K562 (cell line): ENCODE data around the gene GGTLC2. TPM values are rescaled to one million over a fixed set of nuclear protein-coding genes. Genes with fewer than 3 reads are reported as not detected.

Experiments used
- ATAC-seq: fragments of 200-7000 bp; cut with Tn5 transposase; 3 replicates; pipeline ENCODE4 v1.9.1; 2020; ENCODE audit warnings: moderate library complexity
- BruUV-seq: library from RNA; stranded (reverse); fragments of 400-500 nt; replicated peaks from 2 replicates; lab custom pipeline; 2021; lab: Mats Ljungman, UMichigan
- CTCF ChIA-PET: fragments of 300-600 bp; formaldehyde crosslinking; extraction: SDS; loops from one replicate; lab custom pipeline; 2021; ENCODE audit warnings: low intra/inter-chr PET ratio; lab: Yijun Ruan, JAX
- POLR2A ChIA-PET: fragments of 300-600, 350-650 bp; sonication (Branson Sonifier 250); formaldehyde crosslinking; extraction: SDS; loops from one replicate; lab custom pipeline; 2021; ENCODE audit warnings: antibody characterized with exemption, inconsistent platforms; lab: Yijun Ruan, JAX
- DNase-seq, 4 experiments: peaks; one replicate each; pipeline versions ENCODE4 v3.0.0 to v3.0.0-alpha.2; 2011 to 2018; ENCODE audit warnings: low spot score in 3 of 4, mixed read lengths in 3 of 4; ENCODE audit errors: extremely low read depth in 1 of 4
- FAIRE-seq: peaks from 2 replicates; lab custom pipeline; 2011; peaks lifted over from hg19 to GRCh38; lab: Jason Lieb, UNC
- H2AFZ ChIP-seq: 2 replicates; pipeline ENCODE4 v1.6.0; 2011; ENCODE audit warnings: low read depth, low read length, control low read depth, inconsistent platforms
- H3K27ac ChIP-seq: fragments of 200-600 bp; 3 replicates; pipeline ENCODE4 v1.8.0; 2011; ENCODE audit warnings: low read depth, mild to moderate bottlenecking, control low read depth, inconsistent platforms, low read length, moderate library complexity, mixed read lengths; ENCODE audit errors: extremely low read depth
- H3K27me3 ChIP-seq, 2 experiments: fragments of 300-600 bp in 1 of 2; 2 replicates in 1 of 2; 3 replicates in 1 of 2; pipeline versions ENCODE4 v1.6.0 to v1.8.0; 2011; ENCODE audit warnings: inconsistent platforms in 2 of 2, low read length in 2 of 2, mild to moderate bottlenecking in 1 of 2, mixed read lengths in 1 of 2, moderate library complexity in 1 of 2; ENCODE audit not compliant: control insufficient read depth in 2 of 2, insufficient read depth in 2 of 2
- H3K36me3 ChIP-seq: fragments of 300-600 bp; 3 replicates; pipeline ENCODE4 v1.8.0; 2011; ENCODE audit warnings: mild to moderate bottlenecking, low read length, inconsistent platforms; ENCODE audit not compliant: control insufficient read depth, insufficient read depth
- H3K4me1 ChIP-seq, 2 experiments: fragments of 200-600 bp in 1 of 2; replicated peaks in 1 of 2; 2 replicates in 1 of 2; 3 replicates in 1 of 2; pipeline versions ENCODE4 v1.5.1 to v1.8.0; 2011; ENCODE audit warnings: inconsistent platforms in 2 of 2, low read length in 2 of 2, mild to moderate bottlenecking in 1 of 2, mixed read lengths in 1 of 2, moderate library complexity in 1 of 2; ENCODE audit not compliant: control insufficient read depth in 2 of 2, insufficient read depth in 2 of 2
- H3K4me2 ChIP-seq: 2 replicates; pipeline ENCODE4 v1.6.1; 2011; ENCODE audit warnings: low read length, control low read depth, inconsistent platforms, mixed read lengths; ENCODE audit not compliant: insufficient read depth
- H3K4me3 ChIP-seq: fragments of 200-600 bp; sonication (generic), shearing (Covaris generic); 2 replicates; pipeline ENCODE4 v1.5.1; 2016; ENCODE audit warnings: control low read depth, inconsistent platforms
- H3K79me2 ChIP-seq: fragments of 200-600 bp; 3 replicates; pipeline ENCODE4 v1.8.0; 2011; ENCODE audit warnings: low read length, inconsistent platforms; ENCODE audit not compliant: control insufficient read depth, insufficient read depth
- H3K9ac ChIP-seq, 2 experiments: 2 replicates each; pipeline versions ENCODE4 v1.6.0 to v1.6.1; 2011; ENCODE audit warnings: low read depth in 2 of 2, low read length in 2 of 2, control low read depth in 1 of 2, inconsistent platforms in 1 of 2, mild to moderate bottlenecking in 1 of 2, mixed read lengths in 1 of 2; ENCODE audit not compliant: insufficient read depth in 1 of 2
- H3K9me1 ChIP-seq: one replicate; pipeline ENCODE4 v1.6.0; 2011; ENCODE audit warnings: inconsistent platforms, mild to moderate bottlenecking, low read length, moderate library complexity; ENCODE audit not compliant: control insufficient read depth, insufficient read depth
- H3K9me3 ChIP-seq: replicated peaks from 2 replicates; pipeline ENCODE4 v1.5.1; 2011; ENCODE audit warnings: low read depth, low read length, inconsistent platforms; ENCODE audit not compliant: control insufficient read depth, insufficient read depth
- H4K20me1 ChIP-seq: replicated peaks from 2 replicates; pipeline ENCODE4 v1.6.1; 2011; ENCODE audit warnings: low read length, inconsistent platforms, mixed read lengths; ENCODE audit not compliant: control insufficient read depth, insufficient read depth
- ATF3 ChIP-seq, 2 experiments: fragments of 450-650 bp in 1 of 2; sonication (generic) in 1 of 2; formaldehyde crosslinking in 1 of 2; IDR thresholded peaks in 1 of 2; conservative IDR thresholded peaks in 1 of 2; 2 replicates each; pipeline versions ENCODE4 v1.6.1 to v1.8.1; 2016 to 2023; ENCODE audit warnings: mild to moderate bottlenecking in 2 of 2, moderate library complexity in 2 of 2, inconsistent platforms in 1 of 2, missing genetic modification reagents in 1 of 2
- CBX3 ChIP-seq, 2 experiments: IDR thresholded peaks; 1 replicate in 1 of 2; 2 replicates in 1 of 2; pipeline ENCODE4 v1.6.1; 2012; ENCODE audit warnings: inconsistent platforms in 2 of 2, low read length in 2 of 2, borderline replicate concordance in 1 of 2, control low read depth in 1 of 2
- CXXC5 ChIP-seq: fragments of 250-450 bp; sonication (Bioruptor Pico); IDR thresholded peaks from 2 replicates; pipeline ENCODE4 v1.8.0; 2022; ENCODE audit warnings: inconsistent platforms, mild to moderate bottlenecking, moderate library complexity
- FOS ChIP-seq: IDR thresholded peaks from 3 replicates; pipeline ENCODE4 v1.6.1; 2011; ENCODE audit not compliant: insufficient read length; ENCODE audit errors: extremely low read depth
- HNRNPUL1 ChIP-seq: fragments of 200-400 bp; formaldehyde crosslinking; IDR thresholded peaks from 2 replicates; pipeline ENCODE4 v1.6.1; 2017; ENCODE audit warnings: low read length
- HSF4 ChIP-seq: fragments of 250-450 bp; sonication (Bioruptor Pico); IDR thresholded peaks from 2 replicates; pipeline ENCODE4 v2.1.2; 2022; ENCODE audit warnings: mild to moderate bottlenecking, moderate library complexity, borderline replicate concordance
- RB1 ChIP-seq: fragments of 450-650 bp; IDR thresholded peaks from 2 replicates; pipeline ENCODE4 v1.6.1; 2017; ENCODE audit warnings: low read depth, mild to moderate bottlenecking
- RBM39 ChIP-seq: fragments of 200-400 bp; formaldehyde crosslinking; optimal IDR thresholded peaks from 2 replicates; pipeline ENCODE3; 2018; ENCODE audit warnings: low read depth, low read length
- STAT6 ChIP-seq: sonication (generic); formaldehyde crosslinking; IDR thresholded peaks from 2 replicates; pipeline ENCODE4 v1.8.1; 2023; ENCODE audit warnings: mild to moderate bottlenecking, missing genetic modification reagents
- TAF7 ChIP-seq: fragments of 450-650 bp; IDR thresholded peaks from 2 replicates; pipeline ENCODE4 v1.6.1; 2016; ENCODE audit warnings: missing genetic modification characterization, missing compliant biosample characterization
- TSC22D4 ChIP-seq: fragments of 450-650 bp; IDR thresholded peaks from 2 replicates; pipeline ENCODE4 v1.6.1; 2016; ENCODE audit warnings: missing genetic modification characterization, missing biosample characterization, control low read depth
- UBTF ChIP-seq, 2 experiments: IDR thresholded peaks; 2 replicates each; pipeline ENCODE4 v1.6.1; 2012; ENCODE audit warnings: improper control_type of control experiment in 2 of 2, low read depth in 2 of 2, low read length in 2 of 2, borderline replicate concordance in 1 of 2
- WGBS: fragments of 100-300 bp; shearing (Covaris generic); methylation state at CpG from one replicate; pipeline ENCODE4 v1.1.6; 2016; ENCODE audit warnings: low coverage, mixed read lengths; ENCODE audit not compliant: insufficient coverage; ENCODE audit errors: missing lambda C conversion rate; 5-methylcytosine and 5-hydroxymethylcytosine counted together
- in situ Hi-C: fragments of 300-500 bp; cut with MboI; formaldehyde crosslinking; loops from 4 replicates; pipeline ENCODE4 v1.15.0; 2018; ENCODE audit warnings: inconsistent platforms, mixed read lengths
- intact Hi-C: fragments of 100-400 bp; cut with micrococcal nuclease; formaldehyde crosslinking; loops from 2 replicates; pipeline ENCODE4 v1.14.2; 2022
- polyA plus RNA-seq, 8 experiments: library from polyadenylated mRNA; depleted of rRNA in 4 of 8; stranded (reverse) in 5 of 8; unstranded in 3 of 8; fragments of >200 nt; fragmentation: Nextera tagmentation in 2 of 8; fragmentation: Illumina TruSeq in 1 of 8; extraction: Ambion mirVana in 2 of 8; extraction: Trizol in 1 of 8; gene quantifications; 2 replicates each; pipeline versions ENCODE4 v1.2.1 to v1.2.3, GENCODE V29; 2011 to 2014; ENCODE audit warnings: inconsistent platforms in 1 of 8, missing spikeins in 1 of 8
- total RNA-seq, 7 experiments: library from RNA; depleted of rRNA in 6 of 7; stranded (reverse); fragments of >200 nt in 6 of 7; fragmentation: Illumina TruSeq in 2 of 7; extraction: Trizol in 2 of 7; gene quantifications; 2 replicates each; pipeline versions ENCODE4 v1.2.1 to v1.2.3, GENCODE V29; 2011 to 2021; ENCODE audit warnings: low replicate concordance in 1 of 7

GGTLC2 gene
- total and polyA plus RNA-seq, 9 of the 15 experiments (the other 6 are each of a cell fraction or from before 2014, with no cell fraction given), result not detected

GRCh38 chr22:22684580-22685561, 40.5 kb downstream of the GGTLC2 start:
- Histone ChIP-seq H3K79me2 (no peaks in the 10 kb centered on the region), H3K27ac (no peak overlapping the region), H3K27me3 (peaks cover 0 to 7% of the 10 kb centered on the region in 2 experiments; a peak in 2 of 5 replicates), H3K4me1 (peaks cover 0 to 6% of the 10 kb centered on the region in 2 experiments; a peak in 3 of 5 replicates), H3K36me3 (no peaks in the 10 kb centered on the region), H3K4me2 (no peak overlapping the region), H3K9ac (peak overlapping the region in 1 of 2 experiments; percentile 21; a peak in 1 of 4 replicates), H3K9me3 (peaks cover 10% of the 10 kb centered on the region), H3K9me1 (no peaks in the 10 kb centered on the region), H3K4me3 (no peak overlapping the region), H4K20me1 (peaks cover 34% of the 10 kb centered on the region), H2AFZ (no peak overlapping the region)
- BruUV-seq, result no TSS peak
- POLR2A ChIA-PET, result interaction anchor here (0.5 to 3.2 kb wide), 30 partner anchors 8 to 1025 kb away, joined by 3 to 17 read pairs (median 4); partner anchors contain the start of genes PRAME, ZNF280A and ZNF280B
- in situ Hi-C loops (loop anchor here (25.0 kb wide), 1 partner anchor 1398 kb away; no protein-coding TSS in a partner anchor), intact Hi-C loops (loop anchor here (2.0 to 10.0 kb wide), 2 partner anchors 14 to 330 kb away; no protein-coding TSS in a partner anchor)
- 1% methylated on average over 9 of the region's 9 CpGs for WGBS
- FAIRE-seq (peak; percentile 62), DNase-seq (peak; percentile 77 to 86 (median 78)), ATAC-seq (peak; percentile 83)
- CTCF ChIA-PET, result interaction anchor here (0.6 to 8.3 kb wide), 15 partner anchors 11 to 1034 kb away, joined by 3 to 78 read pairs (median 4); no protein-coding TSS in a partner anchor
- TF ChIP-seq STAT6 (0 out of 2 replicates have a peak, but pooled peaks have one; percentile 31), TAF7 (tag) (no peak), RB1 (peak; percentile 83), CXXC5 (CRISPR knock-in tag) (no peak), HSF4 (CRISPR knock-in tag) (no peak), FOS (no peak), RBM39 (peak; percentile 54), CBX3 (IDR thresholded peaks at IDR 0.05; ENCODE audit: borderline replicate concordance in 1 of 2, low read length in 2 of 2) (0 out of 3 replicates have a peak, but pooled peaks of 1 of the 2 experiments have one; percentile 23), UBTF (IDR thresholded peaks at IDR 0.05; ENCODE audit: borderline replicate concordance in 1 of 2, low read depth in 2 of 2, low read length in 2 of 2) (0 out of 4 replicates have a peak, but pooled peaks of 1 of the 2 experiments have one; percentile 62), ATF3 (IDR thresholded peaks at IDR 0.05) (no peak), ATF3 (CRISPR knock-in tag; conservative IDR thresholded peaks at IDR 0.05) (peak; percentile 75; the same call in 1 of the 2 replicates), TSC22D4 (tag) (no peak), HNRNPUL1 (peak; percentile 82)
